ENCODE measurements around the gene SLC45A1. TPM values are rescaled to one million over a fixed set of nuclear protein-coding genes. Genes with fewer than 3 reads are reported as not detected.

SLC45A1 gene
- total and polyA plus RNA-seq, 2 donors (not counting 1 experiment from before 2014, with no cell fraction given), result 0.54 to 0.64 TPM

- ChIA-PET POLR2A (no interaction called here), CTCF (no interaction called here)
- DNase-seq, result no peak
- no peaks in the 10 kb centered on the region for H3K36me3 ChIP-seq (replicated peaks in 1 of 2; ENCODE audit: control extremely low read depth in 1 of 2, control insufficient read depth in 1 of 2, extremely low read depth in 1 of 2, insufficient read depth in 2 of 2, low read length in 1 of 2)
- WGBS (ENCODE audit: insufficient coverage), result 93% methylated on average over 25 of the region's 27 CpGs
- intact Hi-C loops (cut with micrococcal nuclease), result no loop called here
- Mint-ChIP-seq H3K4me1 (no peaks in the 10 kb centered on the region), H3K27ac (no peak overlapping the region), H3K9me3 (ENCODE audit: insufficient read depth) (no peaks in the 10 kb centered on the region), H3K27me3 (no peaks in the 10 kb centered on the region), H3K4me3 (no peak overlapping the region)
- H2AFZ ChIP-seq (ENCODE audit: insufficient read depth, low read depth, low read length, poor library complexity, severe bottlenecking), result no peak overlapping the region
- no peak overlapping the region for H3K4me2 ChIP-seq (replicated peaks; ENCODE audit: low read depth, low read length, poor library complexity, severe bottlenecking)
- H3K4me1 ChIP-seq (ENCODE audit: control insufficient read depth in 2 of 2, insufficient read depth in 2 of 2, low read length in 2 of 2), result no peaks in the 10 kb centered on the region
- no peak overlapping the region for H3K27ac ChIP-seq (ENCODE audit: low read length in 2 of 2)
- H3K9me3 ChIP-seq (ENCODE audit: control extremely low read depth in 1 of 3, control insufficient read depth in 2 of 3, insufficient read depth in 1 of 3, low read length in 2 of 3), result peaks cover 0 to 22% (median 0%) of the 10 kb centered on the region in 3 donors
- no peaks in the 10 kb centered on the region for H4K20me1 ChIP-seq (ENCODE audit: control insufficient read depth, insufficient read depth, low read length, poor library complexity, severe bottlenecking)
- H3K79me2 ChIP-seq (ENCODE audit: control insufficient read depth, insufficient read depth, low read length), result no peaks in the 10 kb centered on the region
- H3K4me3 ChIP-seq (ENCODE audit: control extremely low read depth in 1 of 5, extremely low read depth in 1 of 5, insufficient read depth in 1 of 5, low read depth in 2 of 5, low read length in 4 of 5), result no peak overlapping the region
- H3K9ac ChIP-seq (ENCODE audit: low read length), result no peak overlapping the region
- no peak for ATAC-seq (ENCODE audit: low read depth)
- no peaks in the 10 kb centered on the region for H3K27me3 ChIP-seq (replicated peaks in 1 of 4; ENCODE audit: control extremely low read depth in 1 of 4, control insufficient read depth in 3 of 4, insufficient read depth in 4 of 4, low read length in 3 of 4)
- no peak for TF ChIP-seq EZH2 (IDR thresholded peaks at IDR 0.05; ENCODE audit: borderline replicate concordance, insufficient read depth, low read depth, low read length, poor library complexity, severe bottlenecking)
- TF ChIP-seq CTCF (IDR thresholded peaks at IDR 0.05), result no peak
Measured at GRCh38 chr1:8335246-8335645, 17.3 kb downstream of the SLC45A1 start.

GRCh38 chr1:8337776-8338525 is 20.0 kb downstream of the SLC45A1 start:
- no peaks in the 10 kb centered on the region for H3K4me1 ChIP-seq (ENCODE audit: control insufficient read depth in 2 of 2, insufficient read depth in 2 of 2, low read length in 2 of 2)
- no peaks in the 10 kb centered on the region for H3K79me2 ChIP-seq (ENCODE audit: control insufficient read depth, insufficient read depth, low read length)
- TF ChIP-seq EZH2 (IDR thresholded peaks at IDR 0.05; ENCODE audit: borderline replicate concordance, insufficient read depth, low read depth, low read length, poor library complexity, severe bottlenecking) (no peak), CTCF (IDR thresholded peaks at IDR 0.05) (no peak)
- no peaks in the 10 kb centered on the region for H3K4me1 Mint-ChIP-seq
- H3K27ac ChIP-seq (ENCODE audit: low read length in 2 of 2), result no peak overlapping the region
- no peaks in the 10 kb centered on the region for H3K27me3 ChIP-seq (replicated peaks in 1 of 4; ENCODE audit: control extremely low read depth in 1 of 4, control insufficient read depth in 3 of 4, insufficient read depth in 4 of 4, low read length in 3 of 4)
- H3K27ac Mint-ChIP-seq, result no peak overlapping the region
- no peak overlapping the region for H3K4me3 ChIP-seq (ENCODE audit: control extremely low read depth in 1 of 5, extremely low read depth in 1 of 5, insufficient read depth in 1 of 5, low read depth in 2 of 5, low read length in 4 of 5)
- no peaks in the 10 kb centered on the region for H3K36me3 ChIP-seq (replicated peaks in 1 of 2; ENCODE audit: control extremely low read depth in 1 of 2, control insufficient read depth in 1 of 2, extremely low read depth in 1 of 2, insufficient read depth in 2 of 2, low read length in 1 of 2)
- peaks cover 0 to 22% (median 0%) of the 10 kb centered on the region in 3 donors for H3K9me3 ChIP-seq (ENCODE audit: control extremely low read depth in 1 of 3, control insufficient read depth in 2 of 3, insufficient read depth in 1 of 3, low read length in 2 of 3)
- H2AFZ ChIP-seq (ENCODE audit: insufficient read depth, low read depth, low read length, poor library complexity, severe bottlenecking), result no peak overlapping the region
- DNase-seq (no peak), ATAC-seq (ENCODE audit: low read depth) (no peak)
- intact Hi-C loops (cut with micrococcal nuclease), result no loop called here
- ChIA-PET CTCF (interaction anchor here (0.6 kb wide), 1 partner anchor 1117 kb away, joined by 3 read pairs; no protein-coding TSS in a partner anchor), POLR2A (interaction anchor here (0.8 kb wide), 1 partner anchor 12 kb away, joined by 4 read pairs; no protein-coding TSS in a partner anchor)
- H4K20me1 ChIP-seq (ENCODE audit: control insufficient read depth, insufficient read depth, low read length, poor library complexity, severe bottlenecking), result no peaks in the 10 kb centered on the region
- 96% methylated on average over 24 of the region's 25 CpGs for WGBS (ENCODE audit: insufficient coverage)
- H3K4me2 ChIP-seq (replicated peaks; ENCODE audit: low read depth, low read length, poor library complexity, severe bottlenecking), result no peak overlapping the region
- no peak overlapping the region for H3K4me3 Mint-ChIP-seq
- H3K9me3 Mint-ChIP-seq (ENCODE audit: insufficient read depth), result no peaks in the 10 kb centered on the region
- no peak overlapping the region for H3K9ac ChIP-seq (ENCODE audit: low read length)
- H3K27me3 Mint-ChIP-seq, result no peaks in the 10 kb centered on the region
